Keratinocyte (primary cell): ENCODE measurements around the gene CENPH. TPM values are rescaled to one million over a fixed set of nuclear protein-coding genes. Genes with fewer than 3 reads are reported as not detected.
"Not testable (repeated sequence)": the region's sequence is repeated elsewhere in the genome, so short reads cannot be mapped to it uniquely, and the experiment has no call there.

Source experiments
- DNase-seq: peaks from one replicate; pipeline ENCODE4 v3.0.0-alpha.2; 2011; ENCODE audit warnings: low read depth, missing footprints, low spot score
- FAIRE-seq: peaks from 2 replicates; lab custom pipeline; 2011; peaks lifted over from hg19 to GRCh38; lab: Jason Lieb, UNC
- H2AFZ ChIP-seq: 2 replicates; pipeline ENCODE4 v1.6.0; 2012; ENCODE audit warnings: low read length, control low read depth, inconsistent platforms; ENCODE audit not compliant: control insufficient read depth
- H3K27ac ChIP-seq: 2 replicates; pipeline ENCODE4 v1.5.1; 2011; ENCODE audit warnings: low read length; ENCODE audit not compliant: control insufficient read depth, insufficient read depth
- H3K27me3 ChIP-seq: 3 replicates; pipeline ENCODE4 v1.6.0; 2011; ENCODE audit warnings: low read length; ENCODE audit not compliant: control insufficient read depth, insufficient read depth; ENCODE audit errors: extremely low read depth
- H3K36me3 ChIP-seq, 2 experiments: 2 replicates in 1 of 2; 3 replicates in 1 of 2; pipeline ENCODE4 v1.5.1; 2011; ENCODE audit warnings: low read length in 2 of 2, mild to moderate bottlenecking in 1 of 2; ENCODE audit not compliant: control insufficient read depth in 2 of 2, insufficient read depth in 2 of 2; ENCODE audit errors: extremely low read depth in 1 of 2
- H3K4me1 ChIP-seq: 3 replicates; pipeline ENCODE4 v1.5.1; 2011; ENCODE audit warnings: low read length; ENCODE audit not compliant: control insufficient read depth, insufficient read depth; ENCODE audit errors: extremely low read depth
- H3K4me2 ChIP-seq: 3 replicates; pipeline ENCODE4 v1.6.0; 2011; ENCODE audit warnings: low read depth, low read length; ENCODE audit not compliant: control insufficient read depth, insufficient read depth; ENCODE audit errors: extremely low read depth
- H3K4me3 ChIP-seq, 3 experiments: fragments of 200-600 bp in 1 of 3; sonication (generic) in 1 of 3; 2 replicates in 2 of 3; 3 replicates in 1 of 3; pipeline ENCODE4 v1.5.1; 2011 to 2016; ENCODE audit warnings: low read length in 3 of 3, mild to moderate bottlenecking in 3 of 3, control low read depth in 2 of 3, inconsistent platforms in 1 of 3, low read depth in 1 of 3, mixed read lengths in 1 of 3, mixed run types in 1 of 3, moderate library complexity in 1 of 3; ENCODE audit not compliant: control insufficient read depth in 2 of 3, insufficient read depth in 2 of 3; ENCODE audit errors: extremely low read depth in 1 of 3
- H3K79me2 ChIP-seq: 2 replicates; pipeline ENCODE4 v1.6.0; 2012; ENCODE audit warnings: low read length; ENCODE audit not compliant: control insufficient read depth, insufficient read depth
- H3K9ac ChIP-seq: 3 replicates; pipeline ENCODE4 v1.6.0; 2011; ENCODE audit warnings: low read length; ENCODE audit not compliant: control insufficient read depth, insufficient read depth; ENCODE audit errors: extremely low read depth
- H3K9me1 ChIP-seq: 3 replicates; pipeline ENCODE4 v1.6.0; 2011; ENCODE audit warnings: low read length; ENCODE audit not compliant: control insufficient read depth, insufficient read depth; ENCODE audit errors: extremely low read depth
- H3K9me3 ChIP-seq: 2 replicates; pipeline ENCODE4 v1.5.1; 2012; ENCODE audit warnings: low read depth, low read length; ENCODE audit not compliant: control insufficient read depth
- H4K20me1 ChIP-seq: 3 replicates; pipeline ENCODE4 v1.6.0; 2011; ENCODE audit warnings: low read length; ENCODE audit not compliant: control insufficient read depth, insufficient read depth; ENCODE audit errors: extremely low read depth
- CTCF ChIP-seq, 3 experiments: IDR thresholded peaks in 1 of 3; conservative IDR thresholded peaks in 1 of 3; optimal IDR thresholded peaks in 1 of 3; 2 replicates in 2 of 3; 3 replicates in 1 of 3; pipeline versions ENCODE3 to v1.5.1; 2011; ENCODE audit warnings: low read length in 3 of 3, mild to moderate bottlenecking in 3 of 3, moderate library complexity in 2 of 3, control low read depth in 1 of 3, inconsistent platforms in 1 of 3; ENCODE audit not compliant: insufficient read depth in 2 of 3; ENCODE audit errors: extremely low read depth in 1 of 3
- EZH2 ChIP-seq: IDR thresholded peaks from one replicate; pipeline ENCODE4 v1.6.1; 2012; ENCODE audit warnings: inconsistent platforms, mild to moderate bottlenecking, low read length, moderate library complexity
- dilution Hi-C: fragments of 300-500 bp; cut with MboI; formaldehyde crosslinking; loops from one replicate; pipeline ENCODE4 v1.7.0; 2020; ENCODE audit warnings: low sequenced_read_pairs; ENCODE audit not compliant: extremely low pct_ligation_motif_present
- polyA plus RNA-seq, 5 experiments: library from polyadenylated mRNA; depleted of rRNA in 3 of 5; stranded (reverse) in 3 of 5; stranded (forward) in 1 of 5; unstranded in 1 of 5; fragments of >200 nt; gene quantifications; 1 replicate in 1 of 5; 2 replicates in 3 of 5; 3 replicates in 1 of 5; pipeline versions ENCODE4 v1.2.1 to v1.2.3, GENCODE V29; 2011 to 2012; ENCODE audit warnings: missing spikeins in 2 of 5, low read depth in 1 of 5, low replicate concordance in 1 of 5

CENPH gene
- polyA plus RNA-seq, 1 donor (not counting 4 experiments of a cell fraction or from before 2014, with no cell fraction given) = 13.4 TPM

GRCh38 chr5:69170495-69170894, 18.9 kb upstream of the CENPH start:
- Histone ChIP-seq H3K27ac (no peak overlapping the region), H3K9me3 (no peaks in the 10 kb centered on the region), H3K9ac (no peak overlapping the region), H3K4me2 (no peak overlapping the region), H4K20me1 (no peaks in the 10 kb centered on the region), H3K79me2 (peaks cover 42% of the 10 kb centered on the region), H3K9me1 (no peaks in the 10 kb centered on the region), H2AFZ (no peak overlapping the region), H3K36me3 (peaks cover 20 to 37% of the 10 kb centered on the region in 2 experiments), H3K4me1 (peaks cover 22% of the 10 kb centered on the region), H3K27me3 (no peaks in the 10 kb centered on the region), H3K4me3 (no peak overlapping the region)
- FAIRE-seq (no peak), DNase-seq (no peak)
- no peak for TF ChIP-seq EZH2
- TF ChIP-seq CTCF (optimal IDR thresholded peaks at IDR 0.05 in 1 of 3, IDR thresholded peaks at IDR 0.05 in 1 of 3, conservative IDR thresholded peaks at IDR 0.05 in 1 of 3; ENCODE audit: extremely low read depth in 1 of 3, insufficient read depth in 2 of 3, low read length in 3 of 3) = no peak
- dilution Hi-C loops = no loop called here

- DNase-seq = no peak
- Histone ChIP-seq H3K9me3 (no peaks in the 10 kb centered on the region), H3K27me3 (no peaks in the 10 kb centered on the region), H3K4me1 (peaks cover 22% of the 10 kb centered on the region), H3K9ac (no peak overlapping the region), H3K4me3 (no peak overlapping the region), H3K9me1 (no peaks in the 10 kb centered on the region), H3K27ac (no peak overlapping the region), H4K20me1 (no peaks in the 10 kb centered on the region), H2AFZ (no peak overlapping the region), H3K36me3 (peaks cover 20 to 41% of the 10 kb centered on the region in 2 experiments), H3K79me2 (peaks cover 42% of the 10 kb centered on the region), H3K4me2 (no peak overlapping the region)
- no peak for TF ChIP-seq EZH2
- TF ChIP-seq CTCF (optimal IDR thresholded peaks at IDR 0.05 in 1 of 3, IDR thresholded peaks at IDR 0.05 in 1 of 3, conservative IDR thresholded peaks at IDR 0.05 in 1 of 3; ENCODE audit: extremely low read depth in 1 of 3, insufficient read depth in 2 of 3, low read length in 3 of 3) = no peak
- dilution Hi-C loops = no loop called here
- FAIRE-seq = no peak
These were observed 18.4 kb upstream of the CENPH start for GRCh38 chr5:69170969-69171368.

GRCh38 chr5:69181659-69182293, 7.6 kb upstream of the CENPH start:
- H3K9me1 ChIP-seq, H3K9ac ChIP-seq, H3K4me2 ChIP-seq, H3K4me1 ChIP-seq, H3K79me2 ChIP-seq, H3K9me3 ChIP-seq, H3K4me3 ChIP-seq, DNase-seq, H2AFZ ChIP-seq, H3K27ac ChIP-seq, FAIRE-seq, H3K27me3 ChIP-seq, H3K36me3 ChIP-seq, H4K20me1 ChIP-seq, dilution Hi-C loops: not testable (repeated sequence)
